DMS114 treated with DMSO at 0.1 percent for 48 hours (cell line): ENCODE measurements around the gene RALGAPB.

Experiments used
- DNase-seq: peaks from one replicate; lab custom pipeline; 2025; ENCODE audit not compliant: unreplicated experiment; lab: John Stamatoyannopoulos, UW

Gene RALGAPB

GRCh38 chr20:38543014-38543906, 70.6 kb downstream of the RALGAPB start:
- DNase-seq: no peak

GRCh38 chr20:38545771-38546170, 73.1 kb downstream of the RALGAPB start:
- DNase-seq: no peak

DNA sequence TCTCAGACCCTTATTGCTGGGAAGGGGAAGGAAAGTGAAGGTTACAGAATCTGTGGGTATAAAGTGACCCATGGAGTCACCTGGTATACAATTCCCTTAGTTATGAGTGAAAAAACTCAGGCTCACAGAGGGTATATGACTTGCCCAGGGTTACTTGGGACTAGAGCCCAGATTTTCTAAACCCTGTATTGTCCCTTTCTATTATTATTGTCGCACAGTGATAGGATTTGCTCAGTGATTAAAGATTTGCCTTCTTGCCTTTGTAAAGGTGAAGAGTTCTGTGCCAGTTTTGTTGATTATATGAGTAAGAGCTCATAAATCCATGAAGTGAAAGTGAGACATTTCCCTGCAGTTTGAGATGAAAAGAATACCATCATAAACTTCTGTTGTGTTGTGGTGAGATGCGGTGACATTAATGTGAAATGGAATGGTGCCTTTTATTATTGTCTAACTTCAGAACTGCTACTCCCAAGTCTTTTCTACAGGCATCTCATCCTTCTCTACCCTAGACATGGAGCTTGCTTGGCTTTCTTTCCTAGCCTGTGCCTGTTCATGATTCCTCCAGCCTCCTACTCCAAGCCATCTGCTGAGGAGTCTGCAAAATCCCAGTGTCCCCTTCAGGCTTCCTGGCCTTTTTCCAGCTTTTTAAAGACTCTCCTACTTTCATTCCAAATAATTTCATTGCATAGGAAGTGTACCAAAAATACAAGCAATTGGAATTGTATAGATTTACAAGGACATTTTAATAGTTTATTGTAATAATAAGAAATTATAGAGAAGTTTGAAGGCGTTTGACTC, 74.8 kb downstream of the RALGAPB start:
- DNase-seq: no peak

DNA sequence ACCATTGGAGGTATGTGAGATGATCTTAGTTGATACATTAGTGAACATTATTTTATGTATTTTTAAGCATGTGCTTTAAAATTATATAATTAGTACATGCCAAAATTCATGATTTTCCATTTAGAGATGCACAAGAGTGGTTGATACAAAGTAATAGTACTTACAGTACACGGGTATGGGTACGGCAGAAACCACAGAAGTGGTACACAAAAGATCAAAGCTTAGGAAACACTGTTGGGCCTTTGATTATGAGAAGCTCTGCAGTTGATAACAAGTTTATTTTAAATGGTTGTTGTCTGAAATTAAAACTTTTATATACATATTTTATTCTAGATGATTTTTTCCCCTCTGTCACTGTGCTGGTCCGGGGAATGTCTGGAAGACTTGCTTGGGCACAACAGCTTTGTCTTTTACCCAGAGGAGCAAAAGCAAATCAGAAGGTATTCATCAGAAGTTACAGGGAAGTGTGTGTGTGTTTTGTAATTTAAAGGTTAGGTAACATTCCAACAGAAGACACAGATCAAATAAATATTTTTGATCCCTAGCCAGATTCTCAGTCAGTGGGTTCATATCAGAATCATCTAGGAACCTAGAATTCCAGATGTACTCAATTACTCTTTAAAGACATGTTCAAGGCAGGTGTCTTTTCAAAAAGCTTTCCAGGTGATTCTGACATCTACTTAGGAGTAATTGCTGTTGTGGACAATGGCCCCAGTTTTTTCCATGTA, 75.9 kb downstream of the RALGAPB start:
- DNase-seq: no peak

- DNase-seq: no peak
These were observed 77.6 kb downstream of the RALGAPB start for GRCh38 chr20:38550274-38550673.

GRCh38 chr20:38551056-38551626, 78.5 kb downstream of the RALGAPB start:
- no peak for DNase-seq

DNA sequence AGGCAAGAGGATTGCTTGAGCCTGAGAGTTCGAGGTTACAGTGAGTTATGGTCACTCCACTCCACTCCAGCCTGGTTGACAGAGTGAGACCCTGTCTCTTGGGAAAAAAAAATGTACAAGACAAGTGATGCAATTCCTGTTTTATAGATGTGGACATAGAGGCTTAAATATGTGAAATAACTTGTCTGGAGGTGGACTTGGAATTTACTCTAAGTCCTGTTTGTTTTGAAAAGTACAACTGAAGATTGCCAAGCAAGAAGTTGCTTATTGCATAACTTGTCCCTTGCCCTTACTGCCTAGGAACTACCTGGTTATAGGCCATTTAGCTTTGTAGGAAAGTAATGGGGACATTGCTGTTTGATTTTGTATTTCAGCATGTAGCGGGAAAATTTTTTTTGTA, 82.3 kb downstream of the RALGAPB start:
- no peak for DNase-seq

GRCh38 chr20:38555395-38555794, 82.8 kb downstream of the RALGAPB start:
- DNase-seq: no peak

- DNase-seq: no peak
These were observed 84.5 kb downstream of the RALGAPB start for GRCh38 chr20:38557174-38557573.

DNA sequence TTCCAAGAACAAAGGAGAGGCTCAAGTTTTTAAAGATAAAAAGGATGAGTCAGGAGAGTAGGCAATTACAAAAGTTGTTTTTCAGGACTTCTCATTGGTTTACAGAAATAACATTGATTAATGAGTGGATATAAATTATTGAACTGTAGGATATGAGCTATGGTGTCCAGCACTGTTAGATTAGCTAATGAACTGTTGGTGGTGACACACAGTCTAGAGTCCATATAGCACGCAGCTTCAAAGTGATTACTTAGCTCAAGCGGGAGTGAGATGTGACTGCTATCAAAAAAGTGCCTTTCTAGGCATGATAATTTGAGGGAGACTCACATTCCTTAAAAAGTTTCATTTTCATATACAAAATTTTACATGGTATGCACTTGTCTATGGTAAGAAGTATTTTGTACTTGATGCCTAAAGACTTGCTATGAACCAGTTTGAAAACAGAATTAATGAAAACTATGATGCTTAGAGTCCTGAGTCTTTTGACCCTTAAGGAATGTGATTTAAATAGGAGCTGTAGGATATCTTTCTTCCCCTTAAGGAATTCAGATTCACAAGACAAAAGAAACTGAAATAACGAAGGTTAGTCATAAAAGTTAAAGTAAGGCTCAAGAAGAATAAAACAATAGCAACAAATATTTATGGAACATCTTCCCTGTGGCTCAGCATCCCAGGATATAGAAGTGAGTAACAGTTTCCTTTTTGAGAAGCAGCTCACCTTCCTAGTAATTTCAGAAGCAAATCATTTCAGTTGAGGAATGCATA, 86.1 kb downstream of the RALGAPB start:
- DNase-seq: no peak

DNA sequence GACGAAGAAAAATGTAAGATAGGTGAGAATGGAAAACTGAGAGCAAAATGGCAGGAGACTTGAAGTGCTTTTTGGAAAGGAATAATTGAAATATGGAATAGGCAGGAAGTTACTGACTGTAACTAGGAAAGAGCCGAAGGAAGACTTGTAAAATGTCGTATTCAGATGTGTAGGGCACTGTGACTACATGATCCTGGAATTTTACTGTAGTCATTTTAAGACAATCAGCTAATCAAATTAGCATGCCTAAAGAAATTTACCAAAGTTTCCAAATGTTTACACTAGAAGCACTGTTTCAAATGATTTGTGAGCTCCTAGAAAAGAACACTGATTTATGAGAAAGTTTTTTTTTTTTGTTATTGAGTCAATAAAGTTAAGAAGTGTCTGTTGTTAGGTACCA, 87.1 kb downstream of the RALGAPB start:
- no peak for DNase-seq

GRCh38 chr20:38563802-38564431, 91.3 kb downstream of the RALGAPB start:
- DNase-seq: no peak

DNA sequence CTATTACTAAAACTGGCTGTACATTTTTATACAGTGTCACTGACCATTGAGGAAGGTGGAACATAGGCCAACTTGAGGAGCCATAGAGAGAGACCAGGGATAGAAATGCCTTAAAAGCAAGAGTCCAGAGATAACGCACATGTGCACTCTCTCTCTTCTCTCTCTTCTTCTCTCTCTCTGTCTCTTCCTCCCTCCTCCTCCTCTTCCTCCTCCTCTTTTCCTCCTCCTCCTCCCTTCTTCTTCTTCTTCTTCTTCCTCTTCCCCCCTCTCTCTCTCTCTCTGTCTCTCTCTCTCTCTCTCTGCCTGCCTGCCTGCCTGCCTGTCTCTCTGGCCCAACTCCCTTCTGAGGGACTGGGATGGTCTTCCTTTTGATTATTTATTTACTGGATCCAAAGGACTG, 92.0 kb downstream of the RALGAPB start:
- DNase-seq: no peak

GRCh38 chr20:38566036-38566598, 93.5 kb downstream of the RALGAPB start:
- no peak for DNase-seq

GRCh38 chr20:38569747-38570525, 97.3 kb downstream of the RALGAPB start:
- DNase-seq: no peak

- no peak for DNase-seq
These were observed 100.8 kb downstream of the RALGAPB start for GRCh38 chr20:38573413-38573812.

GRCh38 chr20:38579219-38579910, 106.7 kb downstream of the RALGAPB start:
- DNase-seq: no peak

- no peak for DNase-seq
These were observed 107.3 kb downstream of the RALGAPB start for GRCh38 chr20:38579921-38580320.
